Choroid plexus epithelial cell (primary cell): ENCODE data around the gene IFITM2.
"Not testable (repeated sequence)": the region's sequence is repeated elsewhere in the genome, so short reads cannot be mapped to it uniquely, and the experiment has no call there.

Experiments
- DNase-seq: peaks from one replicate; pipeline ENCODE4 v3.0.0-alpha.2; 2010; ENCODE audit warnings: low read depth
- H3K4me3 ChIP-seq: 2 replicates; pipeline ENCODE4 v1.5.1; 2011; ENCODE audit warnings: low read depth, mild to moderate bottlenecking, control low read depth, low read length, moderate library complexity
- CTCF ChIP-seq: conservative IDR thresholded peaks from 2 replicates; pipeline ENCODE4 v1.5.1; 2011; ENCODE audit warnings: low read depth, mild to moderate bottlenecking, control low read depth, inconsistent platforms, low read length, moderate library complexity

The IFITM2 gene

GRCh38 chr11:311013-311748, 3.6 kb downstream of the IFITM2 start:
- H3K4me3 ChIP-seq = peak overlapping the region; percentile 28
- DNase-seq = not testable (repeated sequence)

- no peak for TF ChIP-seq CTCF
- H3K4me3 ChIP-seq = peak overlapping the region; percentile 6
- peak; percentile 29 for DNase-seq
Observed at GRCh38 chr11:312092-312816, 4.6 kb downstream of the IFITM2 start.

- TF ChIP-seq CTCF = no peak
- H3K4me3 ChIP-seq = no peak overlapping the region
- DNase-seq = no peak
Observed at GRCh38 chr11:313304-313786, 5.7 kb downstream of the IFITM2 start.

- peak within 1 kb of the TSS; percentile 76 for H3K4me3 ChIP-seq
- no peak for TF ChIP-seq CTCF
- peak; percentile 91 for DNase-seq
Observed at GRCh38 chr11:313787-314553, 6.4 kb downstream of the IFITM2 start, which contains the start of gene IFITM1. Gene IFITM1, plus strand, starts transcription at chr11:314040. Its CDS starts 131 bp downstream, at chr11:314171.

- peak; percentile 31 for DNase-seq
- H3K4me3 ChIP-seq = peak overlapping the region; percentile 76
Observed at GRCh38 chr11:314554-314875, 6.9 kb downstream of the IFITM2 start.

- no peak for TF ChIP-seq CTCF
- DNase-seq = no peak
- peak overlapping the region; percentile 76 for H3K4me3 ChIP-seq
Observed at GRCh38 chr11:315051-315481, 7.5 kb downstream of the IFITM2 start.

- no peak for TF ChIP-seq CTCF
- DNase-seq = no peak
- H3K4me3 ChIP-seq = peak overlapping the region; percentile 76
Observed at GRCh38 chr11:315516-315994, 7.9 kb downstream of the IFITM2 start.
